ENCODE measurements around the gene IL3. TPM values are rescaled to one million over a fixed set of nuclear protein-coding genes. Genes with fewer than 3 reads are reported as not detected.

Gene IL3
- total RNA-seq, 2 experiments from 2014 or later, result not detected

GRCh38 chr5:132109494-132110053 lies 49.1 kb downstream of the IL3 start:
- H3K4me2 ChIP-seq (ENCODE audit: low read length), result peak overlapping the region; percentile 6; the same call in 1 of the 2 replicates
- DNase-seq (ENCODE audit: low spot score), result no peak

GRCh38 chr5:132110195-132110594 lies 49.7 kb downstream of the IL3 start:
- H3K79me2 ChIP-seq (ENCODE audit: insufficient read depth, low read depth, low read length), result no peaks in the 10 kb centered on the region
- H3K36me3 ChIP-seq (ENCODE audit: insufficient read depth, low read length), result no peaks in the 10 kb centered on the region
- H2AFZ ChIP-seq (ENCODE audit: low read length), result no peak overlapping the region
- no TSS peak for BruUV-seq (replicated peaks)
- TF ChIP-seq CTCF (conservative IDR thresholded peaks at IDR 0.05; ENCODE audit: low read length), result no peak
- no peak for TF ChIP-seq EZH2phosphoT487 (IDR thresholded peaks at IDR 0.05; ENCODE audit: borderline replicate concordance, low read depth, low read length)
- no peaks in the 10 kb centered on the region for H3K9me2 ChIP-seq (ENCODE audit: insufficient read depth, low read length)
- H3K4me1 ChIP-seq (ENCODE audit: insufficient read depth, low read length, poor library complexity, severe bottlenecking), result peaks cover 9% of the 10 kb centered on the region
- CTCF ChIA-PET (ENCODE audit: unreplicated experiment), result no interaction called here
- intact Hi-C loops (cut with micrococcal nuclease; ENCODE audit: unreplicated experiment), result no loop called here
- H3K9me3 ChIP-seq (ENCODE audit: low read length), result no peaks in the 10 kb centered on the region
- H3K4me3 ChIP-seq (ENCODE audit: low read depth, low read length, poor library complexity, severe bottlenecking), result no peak overlapping the region
- POLR2A ChIA-PET, result no interaction called here
- DNase-seq (ENCODE audit: low spot score), result no peak
- H3K4me2 ChIP-seq (ENCODE audit: low read length), result no peak overlapping the region
- no peaks in the 10 kb centered on the region for H4K20me1 ChIP-seq (ENCODE audit: insufficient read depth, low read length)
- H3K27ac ChIP-seq (ENCODE audit: low read depth, low read length, poor library complexity, severe bottlenecking), result no peak overlapping the region

More at GRCh38 chr5:132109494-132110053, 49.1 kb downstream of the IL3 start:
- peaks cover 15% of the 10 kb centered on the region for H3K4me1 ChIP-seq (ENCODE audit: insufficient read depth, low read length, poor library complexity, severe bottlenecking)
- no peak overlapping the region for H3K4me3 ChIP-seq (ENCODE audit: low read depth, low read length, poor library complexity, severe bottlenecking)
- peak overlapping the region; percentile 62; the same call in 1 of the 2 replicates for H2AFZ ChIP-seq (ENCODE audit: low read length)
- no peaks in the 10 kb centered on the region for H3K36me3 ChIP-seq (ENCODE audit: insufficient read depth, low read length)
- no peaks in the 10 kb centered on the region for H3K79me2 ChIP-seq (ENCODE audit: insufficient read depth, low read depth, low read length)
- no peak overlapping the region for H3K27ac ChIP-seq (ENCODE audit: low read depth, low read length, poor library complexity, severe bottlenecking)
- no peaks in the 10 kb centered on the region for H3K9me3 ChIP-seq (ENCODE audit: low read length)
- no peaks in the 10 kb centered on the region for H3K9me2 ChIP-seq (ENCODE audit: insufficient read depth, low read length)
- ChIA-PET CTCF (ENCODE audit: unreplicated experiment) (no interaction called here), POLR2A (interaction anchor here (0.7 kb wide), 1 partner anchor 1640 kb away, joined by 3 read pairs; no protein-coding TSS in a partner anchor)
- intact Hi-C loops (cut with micrococcal nuclease; ENCODE audit: unreplicated experiment), result no loop called here
- no TSS peak for BruUV-seq (replicated peaks)
- no peak for TF ChIP-seq EZH2phosphoT487 (IDR thresholded peaks at IDR 0.05; ENCODE audit: borderline replicate concordance, low read depth, low read length)
- no peak for TF ChIP-seq CTCF (conservative IDR thresholded peaks at IDR 0.05; ENCODE audit: low read length)
- H4K20me1 ChIP-seq (ENCODE audit: insufficient read depth, low read length), result no peaks in the 10 kb centered on the region

- Histone ChIP-seq H3K9me2 (ENCODE audit: insufficient read depth, low read length) (no peaks in the 10 kb centered on the region), H3K36me3 (ENCODE audit: insufficient read depth, low read length) (no peaks in the 10 kb centered on the region), H2AFZ (ENCODE audit: low read length) (peak overlapping the region; percentile 19; the same call in 1 of the 2 replicates), H3K4me1 (ENCODE audit: insufficient read depth, low read length, poor library complexity, severe bottlenecking) (peaks cover 7% of the 10 kb centered on the region), H3K9me3 (ENCODE audit: low read length) (no peaks in the 10 kb centered on the region), H3K4me2 (ENCODE audit: low read length) (no peak overlapping the region), H3K27ac (ENCODE audit: low read depth, low read length, poor library complexity, severe bottlenecking) (no peak overlapping the region), H4K20me1 (ENCODE audit: insufficient read depth, low read length) (no peaks in the 10 kb centered on the region), H3K79me2 (ENCODE audit: insufficient read depth, low read depth, low read length) (no peaks in the 10 kb centered on the region), H3K4me3 (ENCODE audit: low read depth, low read length, poor library complexity, severe bottlenecking) (no peak overlapping the region)
- intact Hi-C loops (cut with micrococcal nuclease; ENCODE audit: unreplicated experiment), result no loop called here
- BruUV-seq (replicated peaks), result no TSS peak
- TF ChIP-seq CTCF (conservative IDR thresholded peaks at IDR 0.05; ENCODE audit: low read length), result no peak
- no peak for TF ChIP-seq EZH2phosphoT487 (IDR thresholded peaks at IDR 0.05; ENCODE audit: borderline replicate concordance, low read depth, low read length)
- DNase-seq (ENCODE audit: low spot score), result no peak
- POLR2A ChIA-PET, result interaction anchor here (0.6 kb wide), 1 partner anchor 91 kb away, joined by 3 read pairs; no protein-coding TSS in a partner anchor
- CTCF ChIA-PET (ENCODE audit: unreplicated experiment), result no interaction called here
These were observed 50.5 kb downstream of the IL3 start for GRCh38 chr5:132110930-132111329.

Data from OCI-LY7 (cell line).